ENCODE data around the gene ZMYND15.

The ZMYND15 gene

DNA sequence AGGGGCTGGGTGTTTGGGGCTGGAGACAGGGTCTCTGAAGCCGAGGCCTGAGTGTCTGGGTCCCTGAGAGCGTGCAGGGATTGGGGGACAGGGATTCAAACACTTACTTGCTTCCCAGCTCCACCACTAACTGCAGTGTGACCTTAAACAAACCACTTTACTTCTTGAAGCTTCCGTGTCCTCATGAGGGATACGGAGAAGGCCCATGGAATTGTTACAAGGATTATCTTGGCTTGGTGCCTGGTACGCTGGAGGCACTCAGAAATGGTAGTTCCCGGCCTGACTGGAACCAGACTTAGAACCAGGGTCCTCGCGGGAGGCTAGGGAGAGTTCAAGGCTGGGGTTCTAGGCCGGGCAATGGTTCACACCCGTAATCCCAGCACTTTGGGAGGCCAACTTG lies 3.0 kb downstream of the ZMYND15 start:
- Histone ChIP-seq H3K27me3 (ENCODE audit: insufficient read depth, low read depth) (0 out of 2 replicates have a peak, but pooled peaks cover 2% of the 10 kb centered on the region), H3K4me2 (no peak overlapping the region)

DNA sequence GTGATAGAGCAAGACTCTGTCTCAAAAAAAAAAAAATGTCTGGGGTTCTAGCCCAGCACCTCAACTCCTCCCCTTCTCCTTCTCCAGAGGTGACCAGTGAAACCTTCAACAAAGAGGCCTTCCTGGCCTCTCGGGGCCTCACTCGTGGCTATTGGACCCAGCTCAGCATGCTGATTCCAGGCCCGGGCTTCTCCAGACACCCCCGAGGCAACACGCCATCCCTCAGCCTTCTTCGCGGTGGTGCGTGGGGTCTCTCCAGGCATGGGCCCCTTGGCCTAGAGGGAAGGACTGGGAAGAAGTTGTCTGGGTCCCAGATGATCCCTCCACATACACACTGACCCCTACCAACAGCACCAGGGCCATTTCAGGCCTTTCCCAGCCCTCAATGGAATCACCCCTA lies 3.6 kb downstream of the ZMYND15 start:
- Histone ChIP-seq H3K4me2 (no peak overlapping the region), H3K4me1 (ENCODE audit: low read depth, poor library complexity, severe bottlenecking) (no peaks in the 10 kb centered on the region), H3K27me3 (ENCODE audit: insufficient read depth, low read depth) (0 out of 2 replicates have a peak, but pooled peaks cover 2% of the 10 kb centered on the region), H3K9ac (no peak overlapping the region), H3K36me3 (ENCODE audit: insufficient read depth) (no peaks in the 10 kb centered on the region), H3K79me2 (ENCODE audit: insufficient read depth, low read depth) (no peaks in the 10 kb centered on the region), H4K20me1 (ENCODE audit: insufficient read depth) (no peaks in the 10 kb centered on the region), H3K4me3 (IDR thresholded peaks at IDR 0.05; ENCODE audit: insufficient read depth, low read depth, low read length) (no peak overlapping the region), H2AFZ (ENCODE audit: low read depth) (no peak overlapping the region), H3K27ac (no peak overlapping the region)
- TF ChIP-seq, protein P1, sequence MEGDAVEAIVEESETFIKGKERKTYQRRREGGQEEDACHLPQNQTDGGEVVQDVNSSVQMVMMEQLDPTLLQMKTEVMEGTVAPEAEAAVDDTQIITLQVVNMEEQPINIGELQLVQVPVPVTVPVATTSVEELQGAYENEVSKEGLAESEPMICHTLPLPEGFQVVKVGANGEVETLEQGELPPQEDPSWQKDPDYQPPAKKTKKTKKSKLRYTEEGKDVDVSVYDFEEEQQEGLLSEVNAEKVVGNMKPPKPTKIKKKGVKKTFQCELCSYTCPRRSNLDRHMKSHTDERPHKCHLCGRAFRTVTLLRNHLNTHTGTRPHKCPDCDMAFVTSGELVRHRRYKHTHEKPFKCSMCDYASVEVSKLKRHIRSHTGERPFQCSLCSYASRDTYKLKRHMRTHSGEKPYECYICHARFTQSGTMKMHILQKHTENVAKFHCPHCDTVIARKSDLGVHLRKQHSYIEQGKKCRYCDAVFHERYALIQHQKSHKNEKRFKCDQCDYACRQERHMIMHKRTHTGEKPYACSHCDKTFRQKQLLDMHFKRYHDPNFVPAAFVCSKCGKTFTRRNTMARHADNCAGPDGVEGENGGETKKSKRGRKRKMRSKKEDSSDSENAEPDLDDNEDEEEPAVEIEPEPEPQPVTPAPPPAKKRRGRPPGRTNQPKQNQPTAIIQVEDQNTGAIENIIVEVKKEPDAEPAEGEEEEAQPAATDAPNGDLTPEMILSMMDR (conservative IDR thresholded peaks at IDR 0.05; ENCODE audit: low read depth, low read length): no peak

More for the DNA sequence above, 3.0 kb downstream of the ZMYND15 start:
- TF ChIP-seq, protein P1 (conservative IDR thresholded peaks at IDR 0.05; ENCODE audit: low read depth, low read length): no peak
- Histone ChIP-seq H3K27ac (no peak overlapping the region), H3K36me3 (ENCODE audit: insufficient read depth) (no peaks in the 10 kb centered on the region), H4K20me1 (ENCODE audit: insufficient read depth) (no peaks in the 10 kb centered on the region), H3K4me1 (ENCODE audit: low read depth, poor library complexity, severe bottlenecking) (no peaks in the 10 kb centered on the region), H3K79me2 (ENCODE audit: insufficient read depth, low read depth) (no peaks in the 10 kb centered on the region), H3K9ac (no peak overlapping the region), H3K4me3 (IDR thresholded peaks at IDR 0.05; ENCODE audit: insufficient read depth, low read depth, low read length) (no peak overlapping the region), H2AFZ (ENCODE audit: low read depth) (no peak overlapping the region)

DNA sequence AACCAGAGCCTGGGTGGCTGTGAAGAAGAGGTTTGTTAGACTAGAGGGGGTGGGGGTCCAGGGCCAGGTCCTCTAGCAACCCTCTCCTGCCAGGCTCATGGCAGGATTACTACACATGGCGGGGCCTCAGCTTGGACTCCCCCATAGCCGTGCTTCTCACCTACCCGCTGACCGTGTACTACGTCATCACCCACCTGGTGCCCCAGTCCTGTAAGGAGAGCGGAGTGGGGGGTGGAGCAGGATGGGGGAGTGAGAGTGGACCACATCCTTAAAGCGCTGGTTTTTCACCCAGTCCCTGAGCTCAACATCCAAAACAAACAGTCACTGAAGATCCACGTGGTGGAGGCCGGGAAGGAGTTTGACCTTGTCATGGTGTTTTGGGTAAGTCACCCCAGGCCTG lies 4.3 kb downstream of the ZMYND15 start:
- TF ChIP-seq, protein P1 (conservative IDR thresholded peaks at IDR 0.05; ENCODE audit: low read depth, low read length): no peak
- Histone ChIP-seq H3K27ac (no peak overlapping the region), H3K27me3 (ENCODE audit: insufficient read depth, low read depth) (0 out of 2 replicates have a peak, but pooled peaks cover 2% of the 10 kb centered on the region), H3K9ac (no peak overlapping the region), H3K4me1 (ENCODE audit: low read depth, poor library complexity, severe bottlenecking) (no peaks in the 10 kb centered on the region), H3K4me2 (no peak overlapping the region), H3K36me3 (ENCODE audit: insufficient read depth) (no peaks in the 10 kb centered on the region), H2AFZ (ENCODE audit: low read depth) (no peak overlapping the region), H3K79me2 (ENCODE audit: insufficient read depth, low read depth) (no peaks in the 10 kb centered on the region), H3K4me3 (IDR thresholded peaks at IDR 0.05; ENCODE audit: insufficient read depth, low read depth, low read length) (no peak overlapping the region), H4K20me1 (ENCODE audit: insufficient read depth) (no peaks in the 10 kb centered on the region)

DNA sequence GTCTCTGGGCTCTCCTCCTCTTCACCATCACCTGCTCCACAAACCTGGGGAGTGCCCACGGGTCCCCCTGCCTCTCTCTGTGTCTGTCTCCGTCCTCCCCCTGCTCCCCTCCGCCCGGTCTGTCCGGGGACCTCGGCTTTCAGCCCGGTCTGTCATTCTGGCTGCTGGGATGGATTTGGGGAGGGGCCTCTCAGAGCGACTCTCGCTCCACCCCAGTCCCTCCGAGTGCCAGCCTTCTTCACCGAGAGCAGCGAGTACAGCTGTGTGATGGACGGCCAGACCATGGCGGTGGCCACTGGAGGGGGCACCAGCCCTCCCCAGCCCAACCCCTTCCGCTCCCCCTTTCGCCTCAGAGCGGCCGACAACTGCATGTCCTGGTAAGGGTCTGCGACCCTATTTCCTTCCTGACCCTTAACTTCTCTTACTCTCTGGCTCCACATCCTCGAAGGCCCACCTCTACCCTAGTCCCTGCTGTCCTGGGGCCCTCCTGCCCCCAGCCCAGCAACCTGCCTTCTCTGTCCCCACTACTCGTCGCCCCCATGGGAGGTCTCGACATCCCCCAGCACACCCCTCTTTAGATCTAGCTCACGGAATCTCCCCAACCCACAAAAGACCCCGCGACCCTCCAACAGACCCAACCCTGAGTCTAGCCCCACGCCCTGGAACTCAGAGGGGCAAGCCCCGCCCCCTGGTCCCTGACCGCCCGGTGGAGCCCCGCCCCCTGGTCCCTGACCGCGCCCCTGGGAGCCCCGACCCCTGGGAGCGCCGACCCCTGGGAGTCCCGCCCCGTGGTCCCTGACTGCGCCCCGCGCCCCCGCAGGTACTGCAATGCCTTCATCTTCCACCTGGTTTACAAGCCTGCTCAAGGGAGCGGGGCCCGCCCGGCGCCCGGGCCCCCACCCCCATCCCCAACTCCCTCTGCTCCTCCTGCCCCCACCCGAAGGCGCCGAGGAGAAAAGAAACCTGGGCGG lies 5.7 kb downstream of the ZMYND15 start:
- no peaks in the 10 kb centered on the region for H3K79me2 ChIP-seq (ENCODE audit: insufficient read depth, low read depth)
- no peaks in the 10 kb centered on the region for H3K27me3 ChIP-seq (ENCODE audit: insufficient read depth, low read depth)
- no peaks in the 10 kb centered on the region for H4K20me1 ChIP-seq (ENCODE audit: insufficient read depth)
- H3K36me3 ChIP-seq (ENCODE audit: insufficient read depth): no peaks in the 10 kb centered on the region
- H3K9ac ChIP-seq: no peak overlapping the region
- no peak overlapping the region for H3K4me3 ChIP-seq (IDR thresholded peaks at IDR 0.05; ENCODE audit: insufficient read depth, low read depth, low read length)
- H3K4me2 ChIP-seq: no peak overlapping the region
- TF ChIP-seq, protein P1 (conservative IDR thresholded peaks at IDR 0.05; ENCODE audit: low read depth, low read length): no peak
- H3K4me1 ChIP-seq (ENCODE audit: low read depth, poor library complexity, severe bottlenecking): no peaks in the 10 kb centered on the region
- H2AFZ ChIP-seq (ENCODE audit: low read depth): no peak overlapping the region
- H3K27ac ChIP-seq: no peak overlapping the region

Data from KMS-11 (cell line).